Adipocyte (in vitro differentiated cells): ENCODE measurements around the gene NEDD8.
A peak's percentile ranks its signal among the peaks of the same experiment; 100 is the strongest.
"Not testable (repeated sequence)": the region's sequence is repeated elsewhere in the genome, so short reads cannot be mapped to it uniquely, and the experiment has no call there.

Experiments
- DNase-seq: peaks from one replicate; pipeline ENCODE4 v3.0.0-alpha.2; 2015; ENCODE audit warnings: low read depth
- H3K27me3 ChIP-seq: replicated peaks from 2 replicates; pipeline ENCODE4 v1.7.0; 2013; ENCODE audit warnings: mild to moderate bottlenecking, low read length, moderate library complexity; ENCODE audit not compliant: control insufficient read depth, insufficient read depth
- H3K36me3 ChIP-seq: 2 replicates; pipeline ENCODE4 v1.7.0; 2013; ENCODE audit warnings: low read length, mild to moderate bottlenecking, moderate library complexity; ENCODE audit not compliant: control insufficient read depth, insufficient read depth, severe bottlenecking
- H3K4me1 ChIP-seq: 2 replicates; pipeline ENCODE4 v1.7.0; 2013; ENCODE audit warnings: mild to moderate bottlenecking, low read length, moderate library complexity; ENCODE audit not compliant: control insufficient read depth, insufficient read depth
- H3K4me3 ChIP-seq: 2 replicates; pipeline ENCODE4 v1.7.0; 2013; ENCODE audit warnings: mild to moderate bottlenecking, low read length, moderate library complexity
- H3K9ac ChIP-seq: 2 replicates; pipeline ENCODE4 v1.7.0; 2013; ENCODE audit warnings: mild to moderate bottlenecking, low read length, moderate library complexity
- H3K9me3 ChIP-seq: 2 replicates; pipeline ENCODE4 v1.7.0; 2013; ENCODE audit warnings: mild to moderate bottlenecking, low read length, moderate library complexity; ENCODE audit not compliant: control insufficient read depth

NEDD8 gene

GRCh38 chr14:24202538-24202937, 29.6 kb downstream of the NEDD8 start:
- peaks cover 41% of the 10 kb centered on the region for H3K36me3 ChIP-seq
- not testable (repeated sequence) for H3K27me3 ChIP-seq, H3K9ac ChIP-seq, H3K4me1 ChIP-seq, H3K4me3 ChIP-seq, H3K9me3 ChIP-seq, DNase-seq

- Histone ChIP-seq H3K36me3 (peaks cover 11% of the 10 kb centered on the region), H3K4me1 (peaks cover 17% of the 10 kb centered on the region), H3K9me3 (no peaks in the 10 kb centered on the region), H3K27me3 (no peaks in the 10 kb centered on the region), H3K4me3 (no peak overlapping the region), H3K9ac (no peak overlapping the region)
- DNase-seq: no peak
These were observed 33.2 kb downstream of the NEDD8 start for GRCh38 chr14:24198814-24199524.

- H3K27me3 ChIP-seq: no peaks in the 10 kb centered on the region
- peaks cover 19% of the 10 kb centered on the region for H3K4me1 ChIP-seq
- no peak overlapping the region for H3K4me3 ChIP-seq
- H3K36me3 ChIP-seq: peaks cover 15% of the 10 kb centered on the region
- H3K9me3 ChIP-seq: no peaks in the 10 kb centered on the region
- no peak overlapping the region for H3K9ac ChIP-seq
- DNase-seq: no peak
These were observed 35.1 kb downstream of the NEDD8 start for GRCh38 chr14:24197056-24197450.

- DNase-seq: peak; percentile 63
These were observed 35.8 kb downstream of the NEDD8 start for GRCh38 chr14:24196071-24197055.

GRCh38 chr14:24195186-24196070, 36.7 kb downstream of the NEDD8 start, which contains the start of gene TM9SF1:
Gene TM9SF1, minus strand, starts transcription at chr14:24195441. Its CDS starts 422 bp downstream, at chr14:24195019.
- DNase-seq: peak; percentile 92
- Histone ChIP-seq H3K4me1 (peaks cover 19% of the 10 kb centered on the region), H3K4me3 (peak within 1 kb of the TSS; percentile 97), H3K9ac (peak within 1 kb of the TSS; percentile 99), H3K9me3 (no peaks in the 10 kb centered on the region), H3K27me3 (no peaks in the 10 kb centered on the region), H3K36me3 (peaks cover 14% of the 10 kb centered on the region)

More at GRCh38 chr14:24196071-24197055, 35.8 kb downstream of the NEDD8 start:
- Histone ChIP-seq H3K4me1 (peaks cover 19% of the 10 kb centered on the region), H3K9ac (peak overlapping the region; percentile 99), H3K36me3 (peaks cover 12% of the 10 kb centered on the region), H3K27me3 (no peaks in the 10 kb centered on the region), H3K9me3 (no peaks in the 10 kb centered on the region), H3K4me3 (peak overlapping the region; percentile 97)

- Histone ChIP-seq H3K27me3 (no peaks in the 10 kb centered on the region), H3K4me1 (peaks cover 19% of the 10 kb centered on the region), H3K9me3 (no peaks in the 10 kb centered on the region), H3K36me3 (peaks cover 14% of the 10 kb centered on the region), H3K9ac (peak overlapping the region; percentile 99), H3K4me3 (peak overlapping the region; percentile 97)
- DNase-seq: no peak
These were observed 37.3 kb downstream of the NEDD8 start for GRCh38 chr14:24194873-24195185.

- Histone ChIP-seq H3K9me3 (no peaks in the 10 kb centered on the region), H3K36me3 (peaks cover 14% of the 10 kb centered on the region), H3K4me1 (peaks cover 21% of the 10 kb centered on the region), H3K9ac (peak overlapping the region; percentile 99), H3K4me3 (peak overlapping the region; percentile 97), H3K27me3 (no peaks in the 10 kb centered on the region)
- DNase-seq: no peak
These were observed 37.8 kb downstream of the NEDD8 start for GRCh38 chr14:24194186-24194872.

- DNase-seq: no peak
- H3K4me1 ChIP-seq: peaks cover 27% of the 10 kb centered on the region
These were observed 39.2 kb downstream of the NEDD8 start for GRCh38 chr14:24192933-24193332.

GRCh38 chr14:24190416-24190815, 41.8 kb downstream of the NEDD8 start:
- Histone ChIP-seq H3K36me3 (peaks cover 35% of the 10 kb centered on the region), H3K4me3 (no peak overlapping the region), H3K9me3 (no peaks in the 10 kb centered on the region), H3K4me1 (peaks cover 31% of the 10 kb centered on the region), H3K27me3 (no peaks in the 10 kb centered on the region), H3K9ac (no peak overlapping the region)
- DNase-seq: no peak

More at GRCh38 chr14:24192933-24193332, 39.2 kb downstream of the NEDD8 start:
- peaks cover 14% of the 10 kb centered on the region for H3K36me3 ChIP-seq
- H3K9me3 ChIP-seq: no peaks in the 10 kb centered on the region
- H3K9ac ChIP-seq: no peak overlapping the region
- H3K27me3 ChIP-seq: no peaks in the 10 kb centered on the region
- no peak overlapping the region for H3K4me3 ChIP-seq

GRCh38 chr14:24189460-24189859, 42.7 kb downstream of the NEDD8 start:
- Histone ChIP-seq H3K36me3 (peaks cover 44% of the 10 kb centered on the region), H3K27me3 (no peaks in the 10 kb centered on the region), H3K4me1 (peaks cover 26% of the 10 kb centered on the region), H3K4me3 (no peak overlapping the region), H3K9me3 (no peaks in the 10 kb centered on the region), H3K9ac (peak overlapping the region; percentile 92)
- DNase-seq: no peak
